ENCODE measurements around the gene ABHD12B.

The ABHD12B gene

GRCh38 chr14:50837850-50838470 lies 33.9 kb upstream of the ABHD12B start:
- no peak for DNase-seq (ENCODE audit: low read depth in 2 of 3, low spot score in 2 of 3)

- DNase-seq (ENCODE audit: low read depth in 2 of 3, low spot score in 2 of 3), result no peak
These were observed 32.8 kb upstream of the ABHD12B start for GRCh38 chr14:50839048-50839447.

GRCh38 chr14:50839691-50840090 lies 32.2 kb upstream of the ABHD12B start:
- DNase-seq (ENCODE audit: low read depth in 2 of 3, low spot score in 2 of 3), result no peak

GRCh38 chr14:50844391-50844790 lies 27.5 kb upstream of the ABHD12B start:
- DNase-seq (ENCODE audit: low read depth in 2 of 3, low spot score in 2 of 3), result no peak

- no peak for DNase-seq (ENCODE audit: low read depth in 2 of 3, low spot score in 2 of 3)
These were observed 26.7 kb upstream of the ABHD12B start for GRCh38 chr14:50845166-50845565.

GRCh38 chr14:50846226-50846880 lies 25.5 kb upstream of the ABHD12B start:
- no peak for DNase-seq (ENCODE audit: low read depth in 2 of 3, low spot score in 2 of 3)

GRCh38 chr14:50853891-50854290 lies 18.0 kb upstream of the ABHD12B start:
- DNase-seq (ENCODE audit: low read depth in 2 of 3, low spot score in 2 of 3), result no peak

GRCh38 chr14:50854521-50854920 lies 17.3 kb upstream of the ABHD12B start:
- no peak for DNase-seq (ENCODE audit: low read depth in 2 of 3, low spot score in 2 of 3)

- DNase-seq (ENCODE audit: low read depth in 2 of 3, low spot score in 2 of 3), result no peak
These were observed 16.3 kb upstream of the ABHD12B start for GRCh38 chr14:50855558-50855957.

- DNase-seq (ENCODE audit: low read depth in 2 of 3, low spot score in 2 of 3), result no peak
These were observed 15.2 kb upstream of the ABHD12B start for GRCh38 chr14:50856660-50857059.

- no peak for DNase-seq (ENCODE audit: low read depth in 2 of 3, low spot score in 2 of 3)
These were observed 12.6 kb upstream of the ABHD12B start for GRCh38 chr14:50859296-50859624.

GRCh38 chr14:50860478-50861086 lies 11.3 kb upstream of the ABHD12B start:
- DNase-seq (ENCODE audit: low read depth in 2 of 3, low spot score in 2 of 3), result peak; percentile 61 to 88 (median 77)

- no peak for DNase-seq (ENCODE audit: low read depth in 2 of 3, low spot score in 2 of 3)
These were observed 9.8 kb upstream of the ABHD12B start for GRCh38 chr14:50862036-50862570.

- no peak for DNase-seq (ENCODE audit: low read depth in 2 of 3, low spot score in 2 of 3)
These were observed 7.6 kb upstream of the ABHD12B start for GRCh38 chr14:50864237-50864636.

- DNase-seq (ENCODE audit: low read depth in 2 of 3, low spot score in 2 of 3), result no peak
These were observed 6.9 kb upstream of the ABHD12B start for GRCh38 chr14:50864946-50865345.

- no peak for DNase-seq (ENCODE audit: low read depth in 2 of 3, low spot score in 2 of 3)
These were observed 6.3 kb upstream of the ABHD12B start for GRCh38 chr14:50865391-50866076.

- DNase-seq (ENCODE audit: low read depth in 2 of 3, low spot score in 2 of 3), result no peak
These were observed 625 bp upstream of the ABHD12B start for GRCh38 chr14:50871228-50871627.

- no peak for DNase-seq (ENCODE audit: low read depth in 2 of 3, low spot score in 2 of 3)
These were observed 2.9 kb downstream of the ABHD12B start for GRCh38 chr14:50874757-50875156.

- DNase-seq (ENCODE audit: low read depth in 2 of 3, low spot score in 2 of 3), result peak; percentile 18 to 48 (median 36)
These were observed 3.7 kb downstream of the ABHD12B start for GRCh38 chr14:50875359-50876070.

- no peak for DNase-seq (ENCODE audit: low read depth in 2 of 3, low spot score in 2 of 3)
These were observed 11.3 kb downstream of the ABHD12B start for GRCh38 chr14:50882932-50883826.
